Measurements from ENCODE around the gene GBX2. TPM values are rescaled to one million over a fixed set of nuclear protein-coding genes. Genes with fewer than 3 reads are reported as not detected.

The GBX2 gene
- total RNA-seq, 2 donors from 2014 or later = not detected

DNA sequence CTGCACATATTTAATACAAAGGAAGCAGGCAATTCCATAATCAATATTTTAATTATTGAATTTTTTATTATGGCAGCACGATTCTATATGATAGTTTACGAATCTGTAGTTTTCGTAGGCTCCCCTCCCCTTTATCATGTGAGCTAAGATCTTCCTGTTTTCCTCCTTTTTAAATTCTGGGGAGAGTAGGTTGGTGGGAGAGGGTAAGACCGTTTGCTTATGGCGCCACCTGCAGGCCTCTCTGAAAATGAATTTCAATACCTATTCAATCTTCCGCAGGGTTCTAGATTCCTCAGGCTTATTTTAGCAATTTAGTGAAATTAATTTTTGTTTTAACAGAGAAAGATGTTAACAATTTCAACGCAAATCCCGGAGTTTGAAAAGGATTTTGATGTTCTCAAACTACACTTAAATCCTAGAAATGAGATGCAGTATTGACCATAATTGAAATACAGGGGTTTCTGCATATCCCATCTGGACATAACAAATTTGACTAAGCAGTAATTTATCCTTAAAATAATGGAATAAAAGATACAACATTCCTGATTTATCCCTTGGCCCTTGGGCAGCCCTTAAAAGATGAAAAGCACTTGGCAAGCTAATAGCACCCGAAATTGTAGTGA is 12.8 kb upstream of the GBX2 start:
- peaks cover 0 to 27% of the 10 kb centered on the region in 2 donors for H3K4me1 ChIP-seq
- H3K36me3 ChIP-seq = no peaks in the 10 kb centered on the region
- H3K27ac ChIP-seq = no peak overlapping the region
- TF ChIP-seq, protein P1, sequence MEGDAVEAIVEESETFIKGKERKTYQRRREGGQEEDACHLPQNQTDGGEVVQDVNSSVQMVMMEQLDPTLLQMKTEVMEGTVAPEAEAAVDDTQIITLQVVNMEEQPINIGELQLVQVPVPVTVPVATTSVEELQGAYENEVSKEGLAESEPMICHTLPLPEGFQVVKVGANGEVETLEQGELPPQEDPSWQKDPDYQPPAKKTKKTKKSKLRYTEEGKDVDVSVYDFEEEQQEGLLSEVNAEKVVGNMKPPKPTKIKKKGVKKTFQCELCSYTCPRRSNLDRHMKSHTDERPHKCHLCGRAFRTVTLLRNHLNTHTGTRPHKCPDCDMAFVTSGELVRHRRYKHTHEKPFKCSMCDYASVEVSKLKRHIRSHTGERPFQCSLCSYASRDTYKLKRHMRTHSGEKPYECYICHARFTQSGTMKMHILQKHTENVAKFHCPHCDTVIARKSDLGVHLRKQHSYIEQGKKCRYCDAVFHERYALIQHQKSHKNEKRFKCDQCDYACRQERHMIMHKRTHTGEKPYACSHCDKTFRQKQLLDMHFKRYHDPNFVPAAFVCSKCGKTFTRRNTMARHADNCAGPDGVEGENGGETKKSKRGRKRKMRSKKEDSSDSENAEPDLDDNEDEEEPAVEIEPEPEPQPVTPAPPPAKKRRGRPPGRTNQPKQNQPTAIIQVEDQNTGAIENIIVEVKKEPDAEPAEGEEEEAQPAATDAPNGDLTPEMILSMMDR (IDR thresholded peaks at IDR 0.05) = peak; percentile 47 to 77
- H3K27me3 ChIP-seq = peaks cover 17 to 28% of the 10 kb centered on the region in 2 donors
- DNase-seq (ENCODE audit: low spot score) = no peak
- H3K4me3 ChIP-seq = no peak overlapping the region
- no peaks in the 10 kb centered on the region for H3K9me3 ChIP-seq

DNA sequence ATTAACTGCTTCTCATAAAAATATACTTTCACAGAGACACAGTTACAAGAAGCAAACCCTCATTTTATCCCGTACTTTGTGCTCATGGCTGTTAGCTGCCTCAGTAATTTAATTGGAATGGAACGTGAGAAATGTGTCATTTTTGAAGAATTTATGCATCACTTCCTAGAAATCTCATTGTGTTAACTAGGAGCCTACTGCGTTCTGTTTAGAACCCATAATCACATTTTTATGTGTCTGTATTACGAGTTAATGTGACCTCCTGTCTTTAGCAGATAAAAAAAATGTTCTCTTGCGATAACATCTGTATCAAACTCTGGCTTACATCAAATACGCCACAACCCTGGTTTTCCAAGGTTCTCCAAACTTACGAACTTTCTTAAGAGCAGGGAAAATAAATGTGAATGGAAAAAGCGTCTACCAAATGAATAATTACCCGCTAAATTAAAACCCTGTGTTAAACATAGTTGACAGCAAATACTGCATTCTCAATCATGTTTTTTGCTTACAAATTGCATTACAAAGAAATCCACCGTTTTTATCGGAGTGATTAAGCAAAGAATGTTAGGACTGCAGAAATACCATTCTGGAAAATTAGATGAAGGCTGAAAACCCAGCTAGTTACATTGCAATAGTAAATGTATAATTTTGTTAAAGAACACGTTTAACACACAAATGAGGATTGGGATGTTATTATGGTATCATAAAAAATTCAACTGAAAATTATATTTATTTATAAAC is 12.1 kb upstream of the GBX2 start:
- DNase-seq (ENCODE audit: low spot score) = no peak
- Histone ChIP-seq H3K27me3 (peaks cover 17 to 28% of the 10 kb centered on the region in 2 donors), H3K36me3 (no peaks in the 10 kb centered on the region), H3K4me3 (peak overlapping the region in 1 of 2 donors; percentile 33), H3K27ac (no peak overlapping the region), H3K4me1 (peaks cover 0 to 27% of the 10 kb centered on the region in 2 donors), H3K9me3 (no peaks in the 10 kb centered on the region)
- TF ChIP-seq, protein P1 (IDR thresholded peaks at IDR 0.05) = no peak

DNA sequence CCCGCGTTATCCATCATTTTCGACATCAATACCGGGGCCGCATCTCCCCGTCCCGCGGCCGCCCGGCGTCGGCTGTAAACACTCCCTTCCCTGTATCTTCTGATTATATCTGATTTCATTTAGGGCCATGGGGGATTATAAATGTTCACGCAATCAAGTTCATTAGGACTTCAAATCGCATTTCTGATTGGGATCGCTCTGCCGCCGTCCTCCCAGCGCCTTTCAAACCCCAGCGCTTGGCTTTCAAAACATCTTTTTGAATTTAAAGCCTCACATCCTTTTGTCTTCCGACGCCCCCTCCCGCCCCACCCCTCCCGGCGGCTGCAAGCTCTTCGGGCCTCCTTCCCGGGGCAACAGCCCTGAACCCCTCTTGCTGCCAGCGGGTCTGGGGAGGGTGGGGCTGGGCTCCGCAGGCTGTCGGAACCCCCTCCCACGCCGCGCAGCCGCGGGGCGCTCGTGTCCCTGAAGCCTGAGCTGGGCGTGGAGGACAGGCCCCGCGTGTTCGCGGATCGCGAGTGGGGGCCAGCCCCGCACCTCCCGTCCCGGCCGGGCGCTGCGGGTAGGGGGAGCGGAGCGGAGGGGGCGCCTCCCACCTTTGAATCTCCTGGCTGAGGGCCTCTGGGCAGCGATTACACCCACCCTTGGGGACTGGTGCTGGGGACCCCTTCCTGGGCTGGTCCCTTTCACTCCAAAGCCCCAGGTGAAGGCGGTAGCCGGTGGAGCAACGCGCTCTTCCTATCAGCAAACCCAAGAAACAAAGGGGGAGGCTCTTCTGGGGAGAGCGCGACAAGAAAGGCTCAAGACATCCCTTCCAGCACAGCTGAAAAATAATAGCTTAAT is 11.3 kb upstream of the GBX2 start:
- peak overlapping the region in 1 of 2 donors; percentile 33 for H3K4me3 ChIP-seq
- TF ChIP-seq, protein P1 (IDR thresholded peaks at IDR 0.05) = no peak
- H3K27ac ChIP-seq = no peak overlapping the region
- no peaks in the 10 kb centered on the region for H3K36me3 ChIP-seq
- H3K27me3 ChIP-seq = peaks cover 22 to 31% of the 10 kb centered on the region in 2 donors
- H3K9me3 ChIP-seq = no peaks in the 10 kb centered on the region
- peaks cover 0 to 27% of the 10 kb centered on the region in 2 donors for H3K4me1 ChIP-seq
- DNase-seq (ENCODE audit: low spot score) = no peak

DNA sequence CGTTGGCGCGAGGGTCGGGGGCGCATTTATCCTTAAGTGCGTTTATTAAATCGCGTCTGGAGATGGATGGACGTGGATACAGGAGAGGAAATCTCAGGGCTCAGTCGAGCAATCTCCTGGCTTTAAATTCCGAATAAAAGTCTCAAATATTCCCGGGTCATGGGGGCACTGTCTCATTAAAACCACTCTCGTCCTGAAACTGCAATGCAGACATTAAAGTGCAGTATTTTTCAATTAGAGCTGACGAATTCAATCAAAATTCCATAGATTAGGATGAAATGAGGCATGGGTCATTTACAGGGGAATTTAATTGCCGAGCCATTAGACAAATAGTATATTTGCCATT is 10.7 kb upstream of the GBX2 start:
- Histone ChIP-seq H3K4me3 (peak overlapping the region in 1 of 2 donors; percentile 33), H3K27me3 (peaks cover 24 to 36% of the 10 kb centered on the region in 2 donors), H3K4me1 (peaks cover 0 to 27% of the 10 kb centered on the region in 2 donors), H3K27ac (no peak overlapping the region), H3K36me3 (no peaks in the 10 kb centered on the region), H3K9me3 (no peaks in the 10 kb centered on the region)
- TF ChIP-seq, protein P1 (IDR thresholded peaks at IDR 0.05) = no peak
- DNase-seq (ENCODE audit: low spot score) = no peak

DNA sequence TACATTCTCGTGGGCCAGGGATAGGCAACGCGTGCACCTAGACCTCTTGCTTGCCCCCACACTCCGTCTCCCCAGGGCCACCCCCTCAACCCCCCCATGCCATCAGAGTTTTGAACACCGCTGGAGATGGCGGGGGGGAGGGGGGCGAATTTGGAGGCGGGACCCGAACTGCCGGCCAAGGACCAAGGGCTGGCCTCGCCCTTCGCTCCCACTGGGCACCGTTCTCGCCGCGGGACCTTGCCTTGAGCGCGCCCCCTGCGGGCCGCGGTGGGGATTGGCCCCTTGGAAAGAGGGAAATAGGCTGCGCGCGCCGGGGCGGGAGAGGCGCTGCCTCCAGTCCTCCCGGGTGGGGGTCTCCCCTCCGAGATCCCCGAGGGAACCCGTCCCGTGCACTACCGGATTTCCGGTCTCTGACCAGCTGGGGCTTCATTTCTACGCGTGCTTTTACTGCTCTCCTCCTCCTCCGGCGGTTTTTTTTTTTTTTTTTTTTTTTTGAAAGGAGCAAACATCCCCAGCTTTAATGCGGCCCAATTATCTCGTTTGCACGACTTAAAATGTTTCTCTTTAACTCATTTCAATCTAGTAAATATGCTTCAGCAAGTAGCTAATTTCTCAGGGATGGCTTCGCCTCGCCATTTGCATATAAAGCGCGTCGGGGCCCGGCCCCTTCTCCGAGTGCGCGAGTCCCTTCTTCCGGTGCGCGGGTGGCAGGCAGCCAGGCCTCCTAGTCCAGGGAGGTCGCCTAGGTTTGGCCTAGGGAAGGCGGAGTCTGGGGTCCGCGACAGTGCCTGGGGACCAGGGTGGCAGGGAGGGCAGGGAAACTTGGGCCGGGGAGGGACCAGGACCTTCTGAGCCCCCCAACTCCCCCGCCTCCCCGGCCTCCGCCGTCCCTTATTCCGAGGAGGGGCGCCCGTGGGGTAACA is 10.0 kb upstream of the GBX2 start:
- TF ChIP-seq, protein P1 (IDR thresholded peaks at IDR 0.05) = peak; percentile 71 to 82
- Histone ChIP-seq H3K4me3 (peak overlapping the region; percentile 28 to 33), H3K4me1 (peaks cover 0 to 32% of the 10 kb centered on the region in 2 donors), H3K36me3 (no peaks in the 10 kb centered on the region), H3K9me3 (no peaks in the 10 kb centered on the region), H3K27me3 (peaks cover 30 to 42% of the 10 kb centered on the region in 2 donors), H3K27ac (no peak overlapping the region)
- DNase-seq (ENCODE audit: low spot score) = no peak

All from right atrium auricular region (tissue), 2 donors.